GM04504 (cell line): Measurements from ENCODE around the gene NEUROG2.
"Not testable (repeated sequence)": the region's sequence is repeated elsewhere in the genome, so short reads cannot be mapped to it uniquely, and the experiment has no call there.

Experiments used
- DNase-seq: peaks from one replicate; pipeline ENCODE4 v3.0.0-alpha.2; 2012; ENCODE audit warnings: low read depth

Gene NEUROG2

DNA sequence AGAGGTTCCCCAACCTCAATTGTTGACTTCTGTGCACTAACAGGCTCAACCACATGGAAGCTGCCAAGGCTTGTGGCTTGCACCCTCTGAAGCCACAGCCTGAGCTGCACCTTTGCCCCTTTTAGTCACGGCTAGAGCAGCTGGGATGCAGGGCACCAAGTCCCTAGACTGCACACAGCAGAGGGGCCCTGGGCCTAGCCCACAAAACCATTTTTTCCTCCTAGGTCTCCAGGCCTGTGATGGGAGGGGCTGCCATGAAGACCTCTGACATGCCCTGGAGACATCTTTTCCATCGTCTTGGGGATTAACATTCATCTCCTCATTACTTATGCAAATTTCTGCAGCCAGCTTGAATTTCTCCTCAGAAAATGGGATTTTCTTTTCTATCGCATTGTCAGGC lies 25.2 kb downstream of the NEUROG2 start:
- DNase-seq: not testable (repeated sequence)

DNA sequence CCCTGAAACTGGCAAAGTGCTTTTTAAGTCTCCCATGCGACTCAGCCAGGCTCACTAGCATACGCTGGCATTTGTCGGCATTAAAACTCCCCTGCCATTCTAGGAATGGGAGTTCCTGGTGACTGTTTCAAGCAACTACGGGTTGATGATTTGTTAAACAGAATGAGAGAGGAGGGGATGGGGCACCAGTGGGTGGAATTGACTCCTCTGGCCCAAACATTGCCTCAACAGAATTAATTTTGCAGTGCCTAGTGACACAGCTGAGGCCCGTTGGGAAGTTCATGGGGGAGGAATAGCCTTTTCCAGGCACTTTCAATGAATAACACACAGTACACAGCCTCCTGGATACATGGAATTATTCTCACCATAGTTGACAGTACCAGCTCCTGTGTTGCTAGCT lies 30.1 kb downstream of the NEUROG2 start:
- no peak for DNase-seq

DNA sequence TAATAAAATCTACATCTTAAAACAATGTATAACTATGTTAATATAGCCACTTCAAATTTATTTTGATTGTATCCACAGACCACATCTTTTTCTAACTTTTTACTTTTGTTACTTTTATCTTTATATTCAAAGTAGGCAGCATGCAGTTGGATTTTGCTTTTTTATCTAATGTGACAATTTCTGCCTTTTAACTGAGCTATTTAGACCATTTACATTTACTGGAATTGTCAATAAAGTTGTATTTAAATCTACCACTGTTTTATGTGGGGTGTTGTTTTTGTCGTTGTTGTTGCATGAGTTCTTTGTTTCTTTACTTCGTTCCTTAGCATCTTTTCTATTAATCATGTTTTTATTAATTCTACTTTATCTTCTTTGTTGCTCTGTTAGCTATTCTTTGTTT lies 42.0 kb downstream of the NEUROG2 start:
- DNase-seq: no peak

DNA sequence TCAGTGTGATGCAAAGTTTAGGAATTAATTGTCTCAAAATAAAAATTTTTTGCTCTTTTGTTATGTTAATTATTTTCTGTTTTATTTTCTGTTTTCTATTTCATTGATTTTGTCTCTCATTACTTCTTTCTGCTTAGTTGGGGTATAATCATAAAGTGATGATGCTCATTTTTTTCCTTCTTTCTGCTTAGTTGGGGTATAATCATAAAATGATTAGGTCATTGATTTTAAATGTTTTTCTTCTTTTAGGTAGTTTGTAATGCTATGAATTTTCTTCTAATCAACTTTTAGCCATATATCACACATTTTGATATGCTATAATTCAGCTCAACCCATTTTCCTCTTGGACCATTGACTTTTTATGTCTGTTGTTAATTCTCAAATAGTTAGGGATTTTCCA lies 43.7 kb downstream of the NEUROG2 start:
- no peak for DNase-seq
